Stimulated activated naive CD4-positive, alpha-beta T cell (primary cell): ENCODE measurements around the gene ZNF513.
A peak's percentile ranks its signal among the peaks of the same experiment; 100 is the strongest.
"Not testable (repeated sequence)": the region's sequence is repeated elsewhere in the genome, so short reads cannot be mapped to it uniquely, and the experiment has no call there.

Source experiments
- DNase-seq, 6 experiments: peaks; one replicate each; lab custom pipeline; 2025; lab: John Stamatoyannopoulos, UW

Gene ZNF513

GRCh38 chr2:27356056-27356381, 24.5 kb downstream of the ZNF513 start:
- peak in 1 of 6 experiments; percentile 56 for DNase-seq

DNA sequence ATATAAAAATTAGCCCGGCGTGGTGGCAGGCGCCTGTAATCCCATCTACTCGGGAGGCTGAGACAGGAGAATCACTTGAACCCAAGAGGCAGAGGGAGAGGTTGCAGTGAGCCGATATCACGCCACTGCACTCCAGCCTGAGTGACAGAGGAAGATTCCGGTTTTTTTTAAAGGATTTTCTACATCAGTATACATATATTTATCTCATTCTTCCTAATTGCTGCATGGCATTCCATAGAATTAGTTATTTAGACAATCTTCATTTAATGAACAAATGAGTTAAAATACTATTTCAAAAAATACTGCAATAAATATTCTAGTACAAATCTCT, 26.0 kb downstream of the ZNF513 start:
- no peak for DNase-seq

DNA sequence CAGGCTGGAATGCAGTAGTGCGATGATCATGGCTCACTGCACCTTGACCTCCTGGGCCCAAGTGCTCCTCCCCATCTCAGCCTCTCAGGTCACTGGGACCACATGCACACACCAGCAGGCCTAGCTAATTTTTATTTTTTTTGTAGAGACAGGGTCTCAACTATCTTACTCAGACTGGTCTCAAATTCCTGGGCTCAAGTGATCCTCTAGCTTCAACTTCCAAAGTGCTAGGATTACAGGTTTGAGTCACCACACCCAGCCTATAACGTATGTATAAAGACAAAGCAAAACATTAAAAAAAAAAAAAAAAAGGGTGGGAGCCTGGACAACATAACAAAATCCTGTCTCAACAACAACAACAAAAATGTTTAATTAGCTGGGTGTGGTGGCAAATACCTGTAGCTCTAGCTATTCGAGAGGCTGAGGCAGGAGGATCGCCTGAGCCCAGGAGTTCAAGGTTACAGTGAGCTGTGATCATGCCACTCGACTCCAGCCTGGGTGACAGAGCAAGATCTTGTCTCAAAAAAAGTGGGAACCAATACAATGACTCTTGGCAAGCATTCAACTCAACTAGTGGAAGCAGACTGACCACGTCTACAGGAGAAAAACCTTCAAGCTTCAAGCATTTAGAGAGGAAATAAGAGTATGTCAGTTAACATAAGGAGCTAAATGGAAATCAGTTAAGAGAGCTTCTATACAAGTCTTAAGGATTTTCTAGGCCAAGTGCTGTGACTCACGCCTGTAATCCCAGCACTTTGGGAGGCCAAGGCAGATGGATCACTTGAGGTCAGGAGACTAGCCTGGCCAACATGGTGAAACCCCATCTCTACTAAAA, 26.6 kb downstream of the ZNF513 start:
- no peak for DNase-seq

- not testable (repeated sequence) for DNase-seq
Observed at GRCh38 chr2:27353386-27353761, 27.2 kb downstream of the ZNF513 start.

GRCh38 chr2:27351802-27352598, 28.5 kb downstream of the ZNF513 start:
- peak in 2 of 6 experiments; percentile 4 to 25 for DNase-seq

DNA sequence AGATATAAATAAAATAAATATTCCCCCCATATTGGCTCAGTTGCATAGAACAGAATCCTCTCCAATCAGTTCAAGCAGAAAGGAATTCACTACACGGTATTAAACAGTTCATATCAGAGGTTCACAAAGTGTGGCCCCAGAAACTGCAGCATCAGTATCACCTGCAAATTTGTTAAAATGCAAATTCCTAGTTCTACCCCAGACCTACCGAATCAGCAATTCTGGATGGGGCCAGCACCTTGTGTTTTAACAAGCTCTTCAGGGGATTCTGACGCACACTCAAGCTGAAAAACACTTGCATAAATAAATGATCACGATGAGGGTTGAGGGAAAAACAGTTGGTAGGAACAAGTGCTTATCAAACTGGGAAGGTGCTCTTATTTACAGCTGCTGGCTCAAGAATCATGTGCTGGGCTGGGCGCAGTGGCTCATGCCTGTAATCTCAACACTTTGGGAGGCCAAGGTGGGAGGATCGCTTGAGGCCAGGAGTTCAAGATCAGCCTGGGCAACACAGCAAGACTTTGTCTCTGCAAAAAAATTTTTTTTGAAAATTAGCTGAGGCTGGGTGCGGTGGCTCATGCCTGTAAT, 30.3 kb downstream of the ZNF513 start:
- DNase-seq: no peak

- no peak for DNase-seq
Observed at GRCh38 chr2:27347641-27348040, 32.9 kb downstream of the ZNF513 start.

- no peak for DNase-seq
Observed at GRCh38 chr2:27336173-27336572, 44.4 kb downstream of the ZNF513 start.

- DNase-seq: no peak
Observed at GRCh38 chr2:27335311-27335710, 45.2 kb downstream of the ZNF513 start.
